ENCODE measurements around the gene GBA3.

DNA sequence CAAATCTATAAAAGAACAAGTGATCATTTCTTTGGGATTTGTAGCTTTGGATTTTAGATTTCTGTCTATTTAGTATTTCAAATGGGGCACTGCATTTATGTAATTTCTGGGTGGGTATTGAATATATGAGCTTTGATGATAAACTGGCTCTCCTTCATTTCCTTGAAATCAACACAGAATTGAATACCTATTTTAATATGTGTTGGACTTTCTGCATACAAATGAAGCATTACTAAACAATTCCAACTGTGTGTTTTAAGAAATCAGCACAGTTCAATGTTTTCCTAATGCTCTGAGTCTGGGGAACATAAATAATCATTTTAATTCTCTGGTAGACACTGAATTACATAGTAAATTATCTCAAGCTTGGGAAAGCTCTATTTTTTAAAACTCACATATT, 42.0 kb upstream of the GBA3 start:
- TF ChIP-seq POLR2A (IDR thresholded peaks at IDR 0.05): no peak
- TF ChIP-seq, protein P1, sequence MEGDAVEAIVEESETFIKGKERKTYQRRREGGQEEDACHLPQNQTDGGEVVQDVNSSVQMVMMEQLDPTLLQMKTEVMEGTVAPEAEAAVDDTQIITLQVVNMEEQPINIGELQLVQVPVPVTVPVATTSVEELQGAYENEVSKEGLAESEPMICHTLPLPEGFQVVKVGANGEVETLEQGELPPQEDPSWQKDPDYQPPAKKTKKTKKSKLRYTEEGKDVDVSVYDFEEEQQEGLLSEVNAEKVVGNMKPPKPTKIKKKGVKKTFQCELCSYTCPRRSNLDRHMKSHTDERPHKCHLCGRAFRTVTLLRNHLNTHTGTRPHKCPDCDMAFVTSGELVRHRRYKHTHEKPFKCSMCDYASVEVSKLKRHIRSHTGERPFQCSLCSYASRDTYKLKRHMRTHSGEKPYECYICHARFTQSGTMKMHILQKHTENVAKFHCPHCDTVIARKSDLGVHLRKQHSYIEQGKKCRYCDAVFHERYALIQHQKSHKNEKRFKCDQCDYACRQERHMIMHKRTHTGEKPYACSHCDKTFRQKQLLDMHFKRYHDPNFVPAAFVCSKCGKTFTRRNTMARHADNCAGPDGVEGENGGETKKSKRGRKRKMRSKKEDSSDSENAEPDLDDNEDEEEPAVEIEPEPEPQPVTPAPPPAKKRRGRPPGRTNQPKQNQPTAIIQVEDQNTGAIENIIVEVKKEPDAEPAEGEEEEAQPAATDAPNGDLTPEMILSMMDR (IDR thresholded peaks at IDR 0.05): no peak

Measured in right lobe of liver (tissue), 4 donors.